SK-N-SH (cell line): ENCODE measurements around the gene WWC1. TPM values are rescaled to one million over a fixed set of nuclear protein-coding genes. Genes with fewer than 3 reads are reported as not detected.

Experiments
- CTCF ChIA-PET: fragments of 300-600, 350-600 bp; formaldehyde crosslinking; extraction: SDS; loops from one replicate; lab custom pipeline; 2021; lab: Yijun Ruan, JAX
- POLR2A ChIA-PET: fragments of 350-600 bp; sonication (Branson Sonifier 250); formaldehyde crosslinking; extraction: SDS; loops from one replicate; lab custom pipeline; 2020; ENCODE audit warnings: antibody characterized with exemption, inconsistent platforms; lab: Yijun Ruan, JAX
- DNase-seq: peaks from one replicate; pipeline ENCODE4 v3.0.0; 2012
- H2AFZ ChIP-seq: fragments of 200-600 bp; sonication (generic); 2 replicates; pipeline ENCODE4 v1.8.1; 2016; ENCODE audit warnings: antibody characterized with exemption, mild to moderate bottlenecking, low read depth
- H3F3A ChIP-seq: fragments of 200-600 bp; sonication (generic); replicated peaks from 2 replicates; pipeline ENCODE3; 2016; ENCODE audit warnings: antibody characterized with exemption, mild to moderate bottlenecking; ENCODE audit not compliant: insufficient read depth
- H3K27ac ChIP-seq, 2 experiments: fragments of 200-500 bp in 1 of 2; fragments of 200-600 bp in 1 of 2; sonication (Bioruptor generic) in 1 of 2; sonication (generic), shearing (Covaris generic) in 1 of 2; 2 replicates each; pipeline versions ENCODE4 v1.5.1 to v1.6.1; 2014 to 2016; ENCODE audit warnings: low read depth in 2 of 2, inconsistent platforms in 1 of 2, low read length in 1 of 2, mild to moderate bottlenecking in 1 of 2, mixed read lengths in 1 of 2
- H3K27me3 ChIP-seq: fragments of 200-600 bp; sonication (generic), shearing (Covaris generic); 2 replicates; pipeline ENCODE4 v1.6.1; 2016; ENCODE audit warnings: mixed run types; ENCODE audit not compliant: insufficient read depth
- H3K36me3 ChIP-seq, 2 experiments: fragments of 200-500 bp in 1 of 2; fragments of 200-600 bp in 1 of 2; sonication (Bioruptor generic) in 1 of 2; sonication (generic) in 1 of 2; replicated peaks in 1 of 2; 2 replicates each; pipeline versions ENCODE3 to v1.5.1; 2014 to 2016; ENCODE audit warnings: low read length in 1 of 2, mild to moderate bottlenecking in 1 of 2; ENCODE audit not compliant: insufficient read depth in 2 of 2, control insufficient read depth in 1 of 2
- H3K4me1 ChIP-seq, 2 experiments: fragments of 200-500 bp in 1 of 2; fragments of 200-600 bp in 1 of 2; sonication (Bioruptor generic) in 1 of 2; sonication (generic), shearing (Covaris generic) in 1 of 2; 2 replicates each; pipeline versions ENCODE4 v1.5.1 to v1.6.1; 2014 to 2016; ENCODE audit warnings: low read depth in 1 of 2, low read length in 1 of 2, mixed run types in 1 of 2; ENCODE audit not compliant: insufficient read depth in 2 of 2, control insufficient read depth in 1 of 2
- H3K4me2 ChIP-seq: fragments of 200-600 bp; sonication (generic), shearing (Covaris generic); 2 replicates; pipeline ENCODE4 v1.6.1; 2017; ENCODE audit warnings: mixed run types
- H3K4me3 ChIP-seq, 2 experiments: fragments of 200-500 bp in 1 of 2; fragments of 200-600 bp in 1 of 2; sonication (Bioruptor generic) in 1 of 2; sonication (generic), shearing (Covaris generic) in 1 of 2; 2 replicates each; pipeline versions ENCODE4 v1.5.1 to v1.8.1; 2014 to 2016; ENCODE audit warnings: low read depth in 2 of 2, inconsistent platforms in 1 of 2, low read length in 1 of 2, mild to moderate bottlenecking in 1 of 2, mixed read lengths in 1 of 2, moderate library complexity in 1 of 2
- H3K79me2 ChIP-seq: fragments of 200-600 bp; sonication (generic); 2 replicates; pipeline ENCODE4 v1.8.1; 2017; ENCODE audit warnings: mild to moderate bottlenecking; ENCODE audit not compliant: insufficient read depth
- H3K9ac ChIP-seq: fragments of 200-600 bp; sonication (generic); 2 replicates; pipeline ENCODE4 v1.6.1; 2017; ENCODE audit warnings: mixed run types
- H3K9me2 ChIP-seq: fragments of 200-600 bp; sonication (generic); 2 replicates; pipeline ENCODE4 v1.6.1; 2017; ENCODE audit warnings: mixed run types
- H3K9me3 ChIP-seq: fragments of 200-600 bp; sonication (generic); 2 replicates; pipeline ENCODE4 v1.6.1; 2017; ENCODE audit warnings: mixed run types, mild to moderate bottlenecking, moderate library complexity
- H4K20me1 ChIP-seq: fragments of 200-600 bp; sonication (generic); 2 replicates; pipeline ENCODE4 v1.6.1; 2017; ENCODE audit warnings: mild to moderate bottlenecking, mixed run types; ENCODE audit not compliant: insufficient read depth
- ELF1 ChIP-seq: IDR thresholded peaks from 2 replicates; pipeline ENCODE4 v1.4.0; 2012
- EZH2phosphoT487 ChIP-seq: fragments of 200-600 bp; sonication (generic); IDR thresholded peaks from 2 replicates; pipeline ENCODE4 v1.6.1; 2017; ENCODE audit warnings: low read depth, mixed run types, mild to moderate bottlenecking, antibody characterized with exemption, moderate library complexity, borderline replicate concordance
- FOSL2 ChIP-seq: IDR thresholded peaks from 2 replicates; pipeline ENCODE4 v1.4.0; 2012; ENCODE audit warnings: low read depth, mild to moderate bottlenecking, moderate library complexity, borderline replicate concordance
- FOXJ3 ChIP-seq: sonication (generic); formaldehyde crosslinking; IDR thresholded peaks from 2 replicates; pipeline ENCODE4 v1.5.1; 2020; ENCODE audit warnings: mild to moderate bottlenecking, missing genetic modification reagents
- FOXM1 ChIP-seq: IDR thresholded peaks from 2 replicates; pipeline ENCODE4 v1.4.0; 2012; ENCODE audit warnings: low read depth, mild to moderate bottlenecking
- GATA2 ChIP-seq: sonication (generic); formaldehyde crosslinking; IDR thresholded peaks from 2 replicates; pipeline ENCODE4 v1.5.0; 2020; ENCODE audit warnings: mild to moderate bottlenecking, missing genetic modification reagents
- NFIC ChIP-seq: IDR thresholded peaks from 2 replicates; pipeline ENCODE4 v1.4.0; 2012; ENCODE audit warnings: borderline replicate concordance
- POLR2AphosphoS5 ChIP-seq: IDR thresholded peaks from 2 replicates; pipeline ENCODE4 v1.6.1; 2012; ENCODE audit warnings: low read depth, low read length
- RFX5 ChIP-seq: IDR thresholded peaks from 2 replicates; pipeline ENCODE4 v1.6.1; 2012; ENCODE audit warnings: mild to moderate bottlenecking, improper control_type of control experiment, low read length
- WGBS: methylation state at CpG from one replicate; pipeline ENCODE4 v1.1.6; 2017; ENCODE audit warnings: low lambda C conversion rate; 5-methylcytosine and 5-hydroxymethylcytosine counted together
- polyA plus RNA-seq, 3 experiments: library from polyadenylated mRNA; depleted of rRNA; stranded (reverse); fragments of >200 nt; gene quantifications; 2 replicates each; pipeline ENCODE4 v1.2.3, GENCODE V29; 2012
- TF ChIP-seq, protein P1 (sequence below): IDR thresholded peaks from 2 replicates; pipeline ENCODE4 v1.4.0; 2012; ENCODE audit warnings: low read depth, borderline replicate concordance
- TF ChIP-seq, protein P2 (sequence below): fragments of 150-350 bp; IDR thresholded peaks from 2 replicates; pipeline ENCODE4 v1.6.1; 2017; ENCODE audit warnings: antibody characterized with exemption, low read length, low read depth, borderline replicate concordance

The WWC1 gene
- polyA plus RNA-seq, 1 of the 3 experiments (the other 2 are of a cell fraction): 16.9 TPM

GRCh38 chr5:168270476-168270875 lies 21.0 kb upstream of the WWC1 start (continued):
- no peak for TF ChIP-seq FOSL2
- TF ChIP-seq, all 33 proteins: peak for 0

DNA sequence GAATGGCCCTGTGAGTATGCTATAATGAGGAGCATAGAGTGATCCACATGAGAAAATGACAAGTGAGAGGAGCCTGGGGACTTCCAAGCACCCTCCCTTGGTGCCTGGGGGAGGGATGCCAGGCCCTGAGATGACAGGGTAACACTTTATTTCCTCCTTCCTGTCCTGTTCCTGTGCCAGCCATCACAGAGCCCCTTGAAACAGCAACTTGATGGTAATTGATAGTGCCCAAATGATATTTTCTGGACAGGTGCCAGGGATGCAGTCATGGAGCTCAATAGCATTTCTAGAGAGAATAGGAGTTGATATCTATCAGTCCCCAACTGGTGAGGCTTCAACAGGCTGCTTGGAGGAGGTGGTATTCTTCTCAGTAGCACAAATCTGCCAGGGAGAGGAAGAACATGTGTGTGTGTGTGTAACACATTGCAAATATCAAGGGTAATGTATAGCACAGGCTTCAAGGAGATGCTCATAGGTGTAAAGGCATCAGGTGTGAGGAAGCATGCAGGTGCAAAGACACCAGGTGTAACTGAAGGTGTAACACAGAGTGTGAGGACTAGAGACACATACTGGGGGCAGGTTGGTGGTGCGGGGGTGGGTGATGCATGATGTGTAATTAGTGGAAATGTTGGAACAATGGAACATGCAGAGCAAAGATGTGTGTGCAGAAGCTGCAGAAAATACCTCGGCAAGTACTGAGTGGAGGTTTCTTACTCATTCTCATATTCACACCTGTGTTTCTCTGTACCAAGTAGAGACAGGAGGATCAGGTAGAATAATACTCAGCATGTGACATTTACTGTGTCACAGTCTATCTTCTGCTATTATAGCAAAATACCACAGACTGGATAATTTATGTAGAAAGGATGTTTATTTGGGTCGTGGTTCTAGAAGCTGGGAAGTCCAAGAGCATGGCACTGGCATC lies 18.1 kb upstream of the WWC1 start:
- Histone ChIP-seq H2AFZ (no peak overlapping the region), H3K4me1 (peaks cover 8 to 28% of the 10 kb centered on the region in 2 experiments; a peak in 3 of 4 replicates), H3K36me3 (no peaks in the 10 kb centered on the region), H3F3A (peaks cover 5% of the 10 kb centered on the region), H3K9me3 (no peaks in the 10 kb centered on the region), H3K9me2 (no peaks in the 10 kb centered on the region), H3K9ac (no peak overlapping the region), H4K20me1 (no peaks in the 10 kb centered on the region), H3K79me2 (no peaks in the 10 kb centered on the region), H3K27ac (no peak overlapping the region), H3K4me2 (no peak overlapping the region), H3K27me3 (no peaks in the 10 kb centered on the region), H3K4me3 (no peak overlapping the region)
- WGBS: 79% methylated on average over 3 of the region's 3 CpGs
- peak; percentile 58 for DNase-seq
- POLR2A ChIA-PET: interaction anchor here (0.6 kb wide), 1 partner anchor 226 kb away, joined by 6 read pairs; no protein-coding TSS in a partner anchor
- CTCF ChIA-PET: no interaction called here
- peak; percentile 20; the same call in 1 of the 2 replicates for TF ChIP-seq NFIC
- no peak for TF ChIP-seq FOXJ3 (CRISPR knock-in tag)
- peak; percentile 57 for TF ChIP-seq GATA2 (CRISPR knock-in tag)
- TF ChIP-seq, protein P1, sequence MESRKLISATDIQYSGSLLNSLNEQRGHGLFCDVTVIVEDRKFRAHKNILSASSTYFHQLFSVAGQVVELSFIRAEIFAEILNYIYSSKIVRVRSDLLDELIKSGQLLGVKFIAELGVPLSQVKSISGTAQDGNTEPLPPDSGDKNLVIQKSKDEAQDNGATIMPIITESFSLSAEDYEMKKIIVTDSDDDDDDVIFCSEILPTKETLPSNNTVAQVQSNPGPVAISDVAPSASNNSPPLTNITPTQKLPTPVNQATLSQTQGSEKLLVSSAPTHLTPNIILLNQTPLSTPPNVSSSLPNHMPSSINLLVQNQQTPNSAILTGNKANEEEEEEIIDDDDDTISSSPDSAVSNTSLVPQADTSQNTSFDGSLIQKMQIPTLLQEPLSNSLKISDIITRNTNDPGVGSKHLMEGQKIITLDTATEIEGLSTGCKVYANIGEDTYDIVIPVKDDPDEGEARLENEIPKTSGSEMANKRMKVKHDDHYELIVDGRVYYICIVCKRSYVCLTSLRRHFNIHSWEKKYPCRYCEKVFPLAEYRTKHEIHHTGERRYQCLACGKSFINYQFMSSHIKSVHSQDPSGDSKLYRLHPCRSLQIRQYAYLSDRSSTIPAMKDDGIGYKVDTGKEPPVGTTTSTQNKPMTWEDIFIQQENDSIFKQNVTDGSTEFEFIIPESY: no peak

DNA sequence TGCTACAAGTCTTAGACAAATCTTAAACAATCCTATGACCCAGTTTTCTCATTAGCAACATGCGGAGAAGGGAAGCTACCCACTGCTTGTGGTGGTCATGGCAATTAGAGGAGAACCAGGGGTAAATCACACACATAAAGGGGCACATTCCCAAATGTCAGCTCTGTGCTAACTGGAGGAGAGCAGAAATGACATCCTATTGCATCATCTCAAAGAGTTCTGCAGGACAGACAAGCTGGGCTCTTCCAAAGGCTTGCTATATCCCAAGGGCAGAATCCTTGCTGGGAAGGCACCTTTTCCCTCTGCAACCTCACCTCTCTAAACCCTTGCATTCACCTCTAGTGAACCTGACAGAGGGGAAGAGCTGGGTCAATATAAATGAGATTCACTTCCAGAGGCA lies 17.0 kb upstream of the WWC1 start:
- POLR2A ChIA-PET: interaction anchor here (0.6 kb wide), 1 partner anchor 225 kb away, joined by 6 read pairs; no protein-coding TSS in a partner anchor
- Histone ChIP-seq H3K9me3 (no peaks in the 10 kb centered on the region), H3K4me2 (no peak overlapping the region), H3K36me3 (no peaks in the 10 kb centered on the region), H3K4me1 (peaks cover 8 to 20% of the 10 kb centered on the region in 2 experiments; a peak in 3 of 4 replicates), H2AFZ (no peak overlapping the region), H3F3A (peaks cover 5% of the 10 kb centered on the region), H3K9ac (no peak overlapping the region), H3K27me3 (no peaks in the 10 kb centered on the region), H3K4me3 (no peak overlapping the region), H3K79me2 (no peaks in the 10 kb centered on the region)
- CTCF ChIA-PET: no interaction called here
- no peak for DNase-seq
- 100% methylated on average over 1 of the region's 1 CpG for WGBS
- TF ChIP-seq FOXM1: no peak
- TF ChIP-seq RFX5: no peak
- no peak for TF ChIP-seq POLR2AphosphoS5
- no peak for TF ChIP-seq FOXJ3 (CRISPR knock-in tag)
- TF ChIP-seq ELF1: no peak
- no peak for TF ChIP-seq EZH2phosphoT487
- TF ChIP-seq, protein P2, sequence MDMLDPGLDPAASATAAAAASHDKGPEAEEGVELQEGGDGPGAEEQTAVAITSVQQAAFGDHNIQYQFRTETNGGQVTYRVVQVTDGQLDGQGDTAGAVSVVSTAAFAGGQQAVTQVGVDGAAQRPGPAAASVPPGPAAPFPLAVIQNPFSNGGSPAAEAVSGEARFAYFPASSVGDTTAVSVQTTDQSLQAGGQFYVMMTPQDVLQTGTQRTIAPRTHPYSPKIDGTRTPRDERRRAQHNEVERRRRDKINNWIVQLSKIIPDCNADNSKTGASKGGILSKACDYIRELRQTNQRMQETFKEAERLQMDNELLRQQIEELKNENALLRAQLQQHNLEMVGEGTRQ: no peak
- TF ChIP-seq, all 33 proteins: peak for 0
- Histone ChIP-seq H3K27ac (no peak overlapping the region), H3K9me2 (no peaks in the 10 kb centered on the region), H4K20me1 (no peaks in the 10 kb centered on the region)
